ENCODE results near the gene FOXI3. TPM values are rescaled to one million over a fixed set of nuclear protein-coding genes. Genes with fewer than 3 reads are reported as not detected.

FOXI3 gene
- total and polyA plus RNA-seq, 9 of the 15 experiments (the other 6 are each of a cell fraction or from before 2014, with no cell fraction given): not detected

DNA sequence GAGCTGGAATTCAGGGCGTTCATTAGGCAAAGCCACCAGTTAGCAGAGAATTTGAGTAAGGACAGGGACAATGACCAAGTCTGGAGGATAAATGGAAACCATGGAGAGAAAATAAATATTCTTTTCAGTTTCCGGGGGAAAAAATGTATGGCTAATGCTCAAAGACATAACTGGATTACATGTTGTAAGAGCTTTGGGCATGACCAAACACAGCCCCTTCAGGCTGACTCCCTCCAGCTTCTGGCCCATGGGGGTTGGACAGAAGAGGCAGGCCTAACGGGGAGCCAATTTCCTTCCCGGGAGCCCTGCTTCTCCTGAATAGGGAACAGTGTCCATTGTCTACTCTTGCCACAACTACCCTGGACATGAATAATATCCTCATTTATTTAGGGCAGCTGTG lies 39.5 kb upstream of the FOXI3 start:
- 2% methylated on average over 4 of the region's 4 CpGs for WGBS (ENCODE audit: insufficient coverage, low coverage, missing lambda C conversion rate)
- no peaks in the 10 kb centered on the region for H3K79me2 ChIP-seq (ENCODE audit: control insufficient read depth, insufficient read depth, low read length)
- TF ChIP-seq, protein P1, sequence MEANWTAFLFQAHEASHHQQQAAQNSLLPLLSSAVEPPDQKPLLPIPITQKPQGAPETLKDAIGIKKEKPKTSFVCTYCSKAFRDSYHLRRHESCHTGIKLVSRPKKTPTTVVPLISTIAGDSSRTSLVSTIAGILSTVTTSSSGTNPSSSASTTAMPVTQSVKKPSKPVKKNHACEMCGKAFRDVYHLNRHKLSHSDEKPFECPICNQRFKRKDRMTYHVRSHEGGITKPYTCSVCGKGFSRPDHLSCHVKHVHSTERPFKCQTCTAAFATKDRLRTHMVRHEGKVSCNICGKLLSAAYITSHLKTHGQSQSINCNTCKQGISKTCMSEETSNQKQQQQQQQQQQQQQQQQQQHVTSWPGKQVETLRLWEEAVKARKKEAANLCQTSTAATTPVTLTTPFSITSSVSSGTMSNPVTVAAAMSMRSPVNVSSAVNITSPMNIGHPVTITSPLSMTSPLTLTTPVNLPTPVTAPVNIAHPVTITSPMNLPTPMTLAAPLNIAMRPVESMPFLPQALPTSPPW (CRISPR knock-in tag; IDR thresholded peaks at IDR 0.05): no peak
- TF ChIP-seq NCOA2 (IDR thresholded peaks at IDR 0.05; ENCODE audit: partially characterized antibody in 2 of 2) (no peak), LCOR (CRISPR knock-in tag; IDR thresholded peaks at IDR 0.05) (no peak), PHF8 (IDR thresholded peaks at IDR 0.05; ENCODE audit: borderline replicate concordance, low read length) (no peak), ZNF699 (CRISPR knock-in tag; IDR thresholded peaks at IDR 0.05; ENCODE audit: insufficient replicate concordance) (no peak)
- intact Hi-C loops (cut with micrococcal nuclease): no loop called here
- H3K9ac ChIP-seq (ENCODE audit: insufficient read depth in 1 of 2, low read depth in 2 of 2, low read length in 2 of 2): no peak overlapping the region
- no peaks in the 10 kb centered on the region for H3K36me3 ChIP-seq (ENCODE audit: control insufficient read depth, insufficient read depth, low read length)
- H3K4me1 ChIP-seq (replicated peaks in 1 of 2; ENCODE audit: control insufficient read depth in 2 of 2, insufficient read depth in 2 of 2, low read length in 2 of 2): no peaks in the 10 kb centered on the region
- no peak for DNase-seq (ENCODE audit: extremely low read depth in 1 of 4, low spot score in 3 of 4)
- H3K9me3 ChIP-seq (replicated peaks; ENCODE audit: control insufficient read depth, insufficient read depth, low read depth, low read length): no peaks in the 10 kb centered on the region; the same call in 1 of the 2 replicates
- BruUV-seq (replicated peaks): no TSS peak
- H3K27ac ChIP-seq (ENCODE audit: extremely low read depth, low read depth, low read length): no peak overlapping the region
- ChIA-PET POLR2A (no interaction called here), CTCF (ENCODE audit: low intra/inter-chr PET ratio) (no interaction called here)
- H2AFZ ChIP-seq (ENCODE audit: low read depth, low read length): no peak overlapping the region
- H3K4me3 ChIP-seq: no peak overlapping the region
- H3K4me2 ChIP-seq (ENCODE audit: insufficient read depth, low read length): no peak overlapping the region
- no peaks in the 10 kb centered on the region for H3K9me1 ChIP-seq (ENCODE audit: control insufficient read depth, insufficient read depth, low read length)
- FAIRE-seq: no peak
- H3K27me3 ChIP-seq (ENCODE audit: control insufficient read depth in 2 of 2, insufficient read depth in 2 of 2, low read length in 2 of 2): peaks cover 29 to 47% of the 10 kb centered on the region in 2 experiments
- H4K20me1 ChIP-seq (replicated peaks; ENCODE audit: control insufficient read depth, insufficient read depth, low read length): no peaks in the 10 kb centered on the region
- no peak for ATAC-seq
- in situ Hi-C loops (cut with MboI): no loop called here
